Muscle of leg (tissue), 16 donors: Measurements from ENCODE around the gene PARP3. TPM values are rescaled to one million over a fixed set of nuclear protein-coding genes. Genes with fewer than 3 reads are reported as not detected.
"Not testable (repeated sequence)": the region's sequence is repeated elsewhere in the genome, so short reads cannot be mapped to it uniquely, and the experiment has no call there.

Source experiments
- DNase-seq: peaks from one replicate; pipeline ENCODE4 v3.0.0; 2013
- H3K27ac ChIP-seq: one replicate; pipeline ENCODE4 v1.5.1; 2013; ENCODE audit warnings: mild to moderate bottlenecking, low read length, control low read depth
- H3K27me3 ChIP-seq: one replicate; pipeline ENCODE4 v1.6.1; 2013; ENCODE audit warnings: low read length; ENCODE audit not compliant: control insufficient read depth, insufficient read depth
- H3K36me3 ChIP-seq: one replicate; pipeline ENCODE4 v1.6.1; 2013; ENCODE audit warnings: low read length; ENCODE audit not compliant: control insufficient read depth, insufficient read depth
- H3K4me1 ChIP-seq: one replicate; pipeline ENCODE4 v1.6.1; 2013; ENCODE audit warnings: low read length; ENCODE audit not compliant: control insufficient read depth, insufficient read depth
- H3K4me3 ChIP-seq: one replicate; pipeline ENCODE4 v1.5.1; 2013; ENCODE audit warnings: low read length, control low read depth
- H3K9me3 ChIP-seq: replicated peaks from 2 replicates; pipeline ENCODE4 v1.6.1; 2013; ENCODE audit warnings: low read depth, low read length; ENCODE audit not compliant: control insufficient read depth
- WGBS: methylation state at CpG from one replicate; pipeline ENCODE4 v1.1.5; 2013; ENCODE audit warnings: missing lambda C conversion rate; ENCODE audit not compliant: insufficient coverage; 5-methylcytosine and 5-hydroxymethylcytosine counted together
- long read RNA-seq, 11 donors: transcript quantifications; one replicate each; lab custom pipeline, GENCODE V29; 2026
- polyA plus RNA-seq, 8 donors: library from polyadenylated mRNA; unstranded; fragments of 120-200 nt; gene quantifications; one replicate each; pipeline versions ENCODE4 v1.2.1 to v1.2.3, GENCODE V29; 2013; ENCODE audit warnings: inconsistent platforms in 1 of 8, low replicate concordance in 1 of 8; ENCODE audit not compliant: insufficient read length in 8 of 8, insufficient read depth in 1 of 8
- total RNA-seq: library from RNA; stranded (reverse); fragments of 120-200 nt; gene quantifications from one replicate; pipeline ENCODE4 v1.2.4, GENCODE V29; 2013

PARP3 gene
- total RNA-seq (5.6 TPM), polyA plus RNA-seq (1 to 10 TPM; 5.0 to 8.3 (median 6.3) TPM)
- long read RNA-seq, donor 1, result 0 reads
- long read RNA-seq, donor 2, partial matches to known transcripts, result 0 of 1 reads
- long read RNA-seq, donor 2, other reads (novel, unspliced or antisense), result 0 of 1 reads
- long read RNA-seq, donor 3, partial matches to known transcripts, result 0 of 1 reads
- long read RNA-seq, donor 3, other reads (novel, unspliced or antisense), result 0 of 1 reads
- long read RNA-seq, donor 4, result 0 reads
- long read RNA-seq, donor 5, partial matches to known transcripts, result 0 of 1 reads
- long read RNA-seq, donor 5, other reads (novel, unspliced or antisense), result 0 of 1 reads
- long read RNA-seq, donor 6, partial matches to known transcripts, result 0 of 2 reads
- long read RNA-seq, donor 6, other reads (novel, unspliced or antisense), result 0 of 2 reads
- long read RNA-seq, donor 7, partial matches to known transcripts, result 0 of 1 reads
- long read RNA-seq, donor 7, other reads (novel, unspliced or antisense), result 0 of 1 reads
- long read RNA-seq, donor 8, partial matches to known transcripts, result 0 of 1 reads
- long read RNA-seq, donor 8, other reads (novel, unspliced or antisense), result 0 of 1 reads
- long read RNA-seq, donor 9, result 0 reads
- long read RNA-seq, donor 10, partial matches to known transcripts, result 0 of 1 reads
- long read RNA-seq, donor 10, other reads (novel, unspliced or antisense), result 0 of 1 reads
- long read RNA-seq, donor 11, partial matches to known transcripts, result 0 of 1 reads
- long read RNA-seq, donor 11, other reads (novel, unspliced or antisense), result 0 of 1 reads

DNA sequence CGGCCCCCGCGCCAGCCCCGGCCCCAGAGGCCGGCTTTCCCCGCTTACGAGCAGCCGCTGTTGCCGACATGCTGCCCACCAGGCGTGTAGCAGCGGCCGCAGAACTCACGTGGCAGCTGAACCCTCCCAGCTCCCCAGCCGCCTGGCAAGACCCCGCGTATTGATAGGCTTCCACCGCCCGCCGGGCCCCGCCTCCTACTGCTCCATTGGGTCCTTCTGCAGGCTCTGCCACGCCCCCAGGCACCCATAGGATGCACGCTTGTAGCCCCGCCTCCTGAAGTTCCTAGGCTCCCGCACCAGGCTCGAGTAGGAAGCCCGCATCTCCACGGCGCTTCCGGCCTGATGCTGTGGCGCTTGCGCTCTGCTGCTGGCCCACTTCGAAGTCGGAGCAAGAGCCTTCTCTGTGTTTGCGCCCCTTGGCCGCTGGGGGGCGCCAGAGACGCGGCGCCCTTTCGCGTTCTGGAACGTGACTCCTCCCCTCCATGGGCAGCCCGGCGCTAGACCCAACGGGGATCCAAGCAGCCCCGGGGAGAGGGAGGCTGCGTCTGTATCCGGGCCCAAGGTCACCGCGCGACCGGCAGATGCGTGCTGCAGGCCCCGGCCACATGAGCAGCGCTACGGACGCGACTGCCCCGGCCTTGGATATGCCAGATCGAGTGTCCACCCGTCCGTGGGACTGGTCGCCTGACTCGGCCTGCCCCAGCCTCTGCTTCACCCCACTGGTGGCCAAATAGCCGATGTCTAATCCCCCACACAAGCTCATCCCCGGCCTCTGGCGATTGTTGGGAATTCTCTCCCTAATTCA is at the start of gene PARP3, which contains the start of gene RRP9:
TSS of gene PARP3 (plus strand) at position 566 of the 805 bp plus-strand sequence. CDS start 993 bp downstream, outside the sequence.
TSS of gene RRP9 (minus strand) at position 107 of the 805 bp plus-strand sequence. CDS start at position 70, 37 bp downstream.
- peak; percentile 100 for DNase-seq
- H3K27ac ChIP-seq, result peak within 1 kb of the TSS; percentile 88
- no peaks in the 10 kb centered on the region for H3K27me3 ChIP-seq
- no peaks in the 10 kb centered on the region for H3K9me3 ChIP-seq
- peaks cover 25% of the 10 kb centered on the region for H3K4me1 ChIP-seq
- under 1% methylated on average over 59 of the region's 67 CpGs for WGBS
- H3K36me3 ChIP-seq, result peaks cover 21% of the 10 kb centered on the region
- peak within 1 kb of the TSS; percentile 95 for H3K4me3 ChIP-seq

DNA sequence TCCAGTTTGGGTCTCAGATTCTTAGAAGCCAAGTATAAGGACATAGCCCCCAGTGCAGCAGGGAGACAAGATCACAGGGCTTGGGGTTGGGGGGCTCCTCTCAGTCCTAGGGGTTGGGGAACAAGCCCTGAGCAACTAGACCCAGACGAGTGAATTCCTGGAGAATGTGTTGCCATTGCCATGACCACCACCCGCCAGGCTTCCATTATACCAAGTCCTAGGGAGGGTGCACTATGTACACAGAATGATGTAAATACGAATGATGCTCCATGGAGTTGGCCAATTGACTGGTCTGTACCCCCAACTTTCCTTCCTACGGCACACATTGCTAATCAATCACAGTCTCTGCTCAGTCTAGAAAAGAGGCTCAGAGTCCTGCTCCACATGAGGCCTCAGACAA is 47.8 kb upstream of the PARP3 start:
- H3K4me3 ChIP-seq, result no peak overlapping the region
- no peaks in the 10 kb centered on the region for H3K27me3 ChIP-seq
- no peak overlapping the region for H3K27ac ChIP-seq
- H3K4me1 ChIP-seq, result no peaks in the 10 kb centered on the region
- H3K9me3 ChIP-seq, result no peaks in the 10 kb centered on the region
- H3K36me3 ChIP-seq, result no peaks in the 10 kb centered on the region
- DNase-seq, result no peak
- no CpG with 5 or more reads among the region's 4 CpGs for WGBS

DNA sequence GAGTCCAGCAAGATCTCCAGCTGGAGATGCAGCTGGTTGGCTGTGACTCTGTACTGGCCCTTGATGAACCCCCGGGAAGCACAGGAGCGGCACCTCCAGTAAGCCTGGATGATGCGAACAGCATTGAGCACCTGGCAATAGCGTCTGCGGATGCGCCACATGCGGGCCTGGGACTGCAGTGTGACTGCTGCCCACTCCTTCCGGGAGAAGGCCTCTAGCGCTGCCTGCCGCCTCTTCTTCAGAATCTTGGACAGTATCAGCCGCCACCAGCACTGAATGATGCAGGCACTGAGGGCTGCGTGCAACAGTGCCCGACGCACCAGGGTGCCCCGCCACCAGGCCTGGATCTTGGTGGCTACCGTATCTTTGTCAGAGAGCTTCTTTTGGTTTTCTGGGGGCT is 47.2 kb upstream of the PARP3 start:
- no peak for DNase-seq
- no peak overlapping the region for H3K27ac ChIP-seq
- H3K4me1 ChIP-seq, result no peaks in the 10 kb centered on the region
- 90% methylated on average over 16 of the region's 16 CpGs for WGBS
- H3K9me3 ChIP-seq, result no peaks in the 10 kb centered on the region
- H3K36me3 ChIP-seq, result no peaks in the 10 kb centered on the region
- H3K4me3 ChIP-seq, result no peak overlapping the region
- no peaks in the 10 kb centered on the region for H3K27me3 ChIP-seq

DNA sequence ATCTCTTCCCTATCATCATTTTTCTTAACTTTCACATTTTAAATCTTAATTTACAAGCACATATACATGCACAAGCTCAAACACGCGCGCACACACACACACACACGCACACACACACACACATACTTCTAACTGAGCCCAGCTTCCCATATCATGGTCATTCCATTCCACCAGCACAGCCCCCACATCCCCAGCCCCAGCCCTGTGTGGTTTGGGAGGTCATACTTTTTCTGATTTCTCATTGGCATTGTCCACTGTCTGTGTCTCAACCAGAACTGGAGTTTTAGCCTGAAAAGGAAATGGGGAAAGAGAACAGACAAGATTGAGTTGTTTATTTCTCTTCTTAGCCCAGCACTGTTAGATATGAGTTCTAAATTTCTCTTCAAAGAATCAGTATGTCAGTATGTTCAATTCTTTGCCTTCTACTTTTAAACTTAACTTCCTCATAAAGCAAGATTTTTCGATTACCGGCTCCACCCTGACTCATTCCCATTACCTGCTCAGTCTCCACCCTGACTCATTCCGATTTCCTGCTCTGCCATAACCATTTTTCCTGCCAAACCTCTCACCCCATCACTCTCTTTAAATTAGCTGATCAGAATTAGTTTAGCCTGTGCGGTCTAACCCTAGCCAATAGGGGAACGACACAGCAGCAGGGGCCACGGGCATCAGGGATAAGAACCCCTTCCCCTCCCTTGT is 45.4 kb upstream of the PARP3 start:
- Histone ChIP-seq H3K9me3 (no peaks in the 10 kb centered on the region), H3K4me3 (no peak overlapping the region), H3K27me3 (no peaks in the 10 kb centered on the region), H3K4me1 (no peaks in the 10 kb centered on the region), H3K27ac (no peak overlapping the region), H3K36me3 (no peaks in the 10 kb centered on the region)
- 88% methylated on average over 6 of the region's 10 CpGs for WGBS
- DNase-seq, result no peak

DNA sequence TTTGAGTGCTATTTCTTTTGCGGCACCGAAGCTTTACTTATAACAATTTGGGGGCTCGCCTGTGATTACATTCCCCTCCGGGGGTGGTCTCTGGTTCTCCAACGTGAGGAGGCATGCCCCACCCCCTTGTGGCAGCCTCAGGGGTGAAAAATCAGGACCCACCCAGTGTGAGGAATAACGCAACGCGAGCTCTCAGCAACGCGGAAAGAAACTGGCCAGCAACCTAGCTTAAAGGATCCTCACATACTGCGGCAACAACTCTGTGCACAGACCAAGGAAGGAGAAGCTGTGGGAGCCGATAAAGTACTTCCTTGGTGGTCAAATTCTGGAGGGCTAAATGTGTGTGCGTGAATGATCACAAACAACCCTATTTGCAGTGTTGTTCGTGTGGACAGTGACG is 44.8 kb upstream of the PARP3 start:
- no peak for DNase-seq
- WGBS, result 83% methylated on average over 11 of the region's 15 CpGs
- no peaks in the 10 kb centered on the region for H3K27me3 ChIP-seq
- no peak overlapping the region for H3K4me3 ChIP-seq
- H3K9me3 ChIP-seq, result no peaks in the 10 kb centered on the region
- H3K36me3 ChIP-seq, result no peaks in the 10 kb centered on the region
- H3K4me1 ChIP-seq, result no peaks in the 10 kb centered on the region
- no peak overlapping the region for H3K27ac ChIP-seq

DNA sequence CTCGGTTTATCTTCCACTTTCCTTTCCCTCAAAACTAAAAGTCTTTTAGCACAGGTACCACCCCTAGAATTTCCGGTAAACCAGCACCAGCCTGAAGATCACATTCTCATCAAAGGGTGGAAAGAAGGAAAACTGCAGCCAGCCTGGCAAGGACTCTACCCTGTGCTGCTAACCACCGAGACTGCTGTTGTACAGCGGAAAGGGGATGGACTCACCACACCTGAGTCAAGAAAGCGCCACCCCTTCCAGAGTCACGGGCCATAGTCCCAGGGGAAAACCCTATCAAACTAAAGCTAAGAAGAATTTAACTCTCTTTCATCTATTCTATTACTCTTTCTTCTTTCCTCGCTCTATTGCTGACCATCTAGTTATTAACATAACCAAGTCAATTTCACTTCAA is 42.1 kb upstream of the PARP3 start:
- not testable (repeated sequence) for H3K4me3 ChIP-seq, H3K36me3 ChIP-seq, H3K27me3 ChIP-seq, H3K27ac ChIP-seq, H3K9me3 ChIP-seq, H3K4me1 ChIP-seq, DNase-seq
- WGBS, result 73% methylated on average over 4 of the region's 7 CpGs

DNA sequence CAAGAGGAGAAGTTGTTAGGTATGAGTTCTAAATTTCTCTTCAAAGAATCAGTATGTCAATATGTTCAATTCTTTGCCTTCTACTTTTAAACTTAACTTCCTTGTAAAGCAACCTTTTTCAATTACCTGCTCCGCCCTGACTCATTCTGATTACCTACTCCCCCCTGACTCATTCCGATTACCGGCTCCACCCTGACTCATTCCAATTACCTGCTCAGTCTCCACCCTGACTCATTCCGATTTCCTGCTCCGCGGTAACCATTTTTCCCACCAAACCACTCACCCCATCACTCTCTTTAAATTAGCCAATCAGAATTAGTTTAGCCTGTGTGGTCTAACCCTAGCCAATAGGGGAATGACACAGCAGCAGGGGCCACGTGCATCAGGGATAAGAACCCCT is 39.8 kb upstream of the PARP3 start:
- not testable (repeated sequence) for H3K9me3 ChIP-seq, H3K4me1 ChIP-seq, H3K27me3 ChIP-seq, H3K27ac ChIP-seq, H3K36me3 ChIP-seq, DNase-seq, H3K4me3 ChIP-seq
- 58% methylated on average over 3 of the region's 7 CpGs for WGBS

DNA sequence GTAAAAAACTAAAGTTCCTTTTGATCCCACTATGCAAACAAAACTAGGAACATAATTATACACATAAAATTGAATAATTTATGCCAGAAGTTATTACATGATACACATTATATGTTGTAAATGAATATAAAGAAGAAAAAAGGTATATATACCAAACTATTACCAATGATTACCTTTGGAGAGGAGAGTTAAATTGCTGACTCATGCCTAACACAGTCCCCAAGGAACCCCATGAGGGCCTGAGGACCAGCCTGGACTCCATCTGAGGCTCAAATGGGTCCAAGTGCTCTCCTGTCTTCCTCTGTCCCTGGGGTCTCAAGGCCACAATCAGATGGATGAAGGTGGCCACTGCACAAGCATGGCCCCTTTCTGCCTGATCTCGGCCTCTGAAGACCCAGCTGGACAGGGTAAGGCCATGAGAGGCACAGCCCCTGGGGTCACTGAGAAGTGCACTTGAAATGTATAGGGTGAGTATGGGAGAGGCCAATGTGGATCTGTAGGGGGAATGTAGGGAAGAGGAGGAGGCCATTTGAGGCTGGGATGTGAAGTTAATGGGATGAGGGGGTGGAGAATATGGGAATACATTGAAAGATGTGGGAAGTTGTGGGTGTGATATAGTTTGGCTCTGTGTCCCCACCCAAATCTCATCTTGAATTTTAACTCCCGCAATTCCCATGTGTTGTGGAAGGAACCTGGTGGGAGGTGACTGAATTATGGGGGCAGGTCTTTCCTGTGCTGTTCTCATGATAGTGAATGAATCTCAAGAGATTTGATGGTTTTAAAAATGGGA is 37.9 kb upstream of the PARP3 start:
- no peak overlapping the region for H3K27ac ChIP-seq
- no peak for DNase-seq
- H3K9me3 ChIP-seq, result no peaks in the 10 kb centered on the region
- H3K27me3 ChIP-seq, result no peaks in the 10 kb centered on the region
- H3K4me1 ChIP-seq, result no peaks in the 10 kb centered on the region
- WGBS, result 83% methylated on average over 1 of the region's 2 CpGs
- H3K4me3 ChIP-seq, result no peak overlapping the region
- no peaks in the 10 kb centered on the region for H3K36me3 ChIP-seq

DNA sequence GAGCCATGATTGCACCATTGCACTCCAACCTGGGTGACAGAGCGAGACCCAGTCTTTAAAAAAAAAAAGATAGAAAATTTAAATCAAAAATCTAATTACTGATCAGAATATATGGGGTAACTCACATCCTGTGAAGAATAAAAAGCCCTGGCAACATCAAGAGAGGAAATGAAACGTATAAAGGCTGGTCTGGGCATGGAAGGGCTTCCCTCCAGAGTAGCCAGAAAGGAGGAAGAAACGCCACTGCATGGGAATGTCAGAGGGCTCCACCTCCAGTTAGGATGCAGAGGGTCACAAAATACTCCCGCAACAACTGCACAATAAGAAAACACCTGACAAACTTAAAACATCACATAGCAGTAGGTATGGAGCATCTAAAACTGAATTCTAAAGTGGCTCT is 34.1 kb upstream of the PARP3 start:
- DNase-seq, result no peak
- Histone ChIP-seq H3K36me3 (no peaks in the 10 kb centered on the region), H3K4me3 (no peak overlapping the region), H3K4me1 (no peaks in the 10 kb centered on the region), H3K9me3 (no peaks in the 10 kb centered on the region), H3K27me3 (no peaks in the 10 kb centered on the region), H3K27ac (no peak overlapping the region)
- WGBS, result 29% methylated on average over 1 of the region's 4 CpGs
